Astrocyte of the cerebellum (primary cell): ENCODE measurements around the gene CMTM5.

Source experiments
- DNase-seq: peaks from one replicate; pipeline ENCODE4 v3.0.0-alpha.2; 2011; ENCODE audit warnings: low read depth
- H3K4me3 ChIP-seq: 2 replicates; pipeline ENCODE4 v1.5.1; 2011; ENCODE audit warnings: mild to moderate bottlenecking, low read depth, low read length, moderate library complexity
- CTCF ChIP-seq: IDR thresholded peaks from 2 replicates; pipeline ENCODE4 v1.5.1; 2012; ENCODE audit warnings: low read length, low read depth, moderate library complexity, mild to moderate bottlenecking; ENCODE audit errors: missing control alignments
- in situ Hi-C: cut with HindIII; loops from 2 replicates; pipeline ENCODE4 v1.10.0; 2017; ENCODE audit warnings: low sequenced_read_pairs

The CMTM5 gene

GRCh38 chr14:23403139-23403438, 26.2 kb downstream of the CMTM5 start:
- DNase-seq: no peak
- no peak overlapping the region for H3K4me3 ChIP-seq
- TF ChIP-seq CTCF: no peak
- in situ Hi-C loops: no loop called here

- no peak overlapping the region for H3K4me3 ChIP-seq
- in situ Hi-C loops: no loop called here
- DNase-seq: no peak
- no peak for TF ChIP-seq CTCF
Measured at GRCh38 chr14:23403908-23404307, 27.1 kb downstream of the CMTM5 start.

GRCh38 chr14:23404331-23404900, 27.6 kb downstream of the CMTM5 start:
- no peak for DNase-seq
- H3K4me3 ChIP-seq: no peak overlapping the region
- in situ Hi-C loops: no loop called here
- TF ChIP-seq CTCF: no peak

GRCh38 chr14:23405096-23405495, 28.2 kb downstream of the CMTM5 start:
- TF ChIP-seq CTCF: no peak
- in situ Hi-C loops: no loop called here
- DNase-seq: no peak
- H3K4me3 ChIP-seq: no peak overlapping the region

- in situ Hi-C loops: no loop called here
- TF ChIP-seq CTCF: no peak
- DNase-seq: no peak
- H3K4me3 ChIP-seq: no peak overlapping the region
Measured at GRCh38 chr14:23405516-23406025, 28.7 kb downstream of the CMTM5 start.

DNA sequence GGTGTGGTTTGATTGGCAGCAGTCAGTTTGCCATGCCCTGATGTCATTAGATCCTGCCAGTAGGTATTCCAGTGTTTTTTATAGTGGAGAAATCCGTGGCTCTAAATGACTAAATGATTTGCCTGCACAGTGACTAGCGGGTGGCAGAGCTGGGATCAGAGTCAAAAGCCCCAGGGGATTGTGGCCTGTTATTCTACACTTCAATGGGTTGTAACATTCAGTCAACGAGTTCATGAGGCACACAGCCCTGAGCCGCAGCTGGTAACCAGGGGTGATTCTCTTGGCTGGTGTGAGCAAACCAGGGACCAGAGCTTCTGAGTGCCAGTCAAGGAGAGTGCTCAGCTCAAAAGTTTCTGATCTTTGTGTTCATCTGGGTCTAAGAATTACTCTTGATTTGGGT, 29.4 kb downstream of the CMTM5 start:
- no peak for DNase-seq
- no peak overlapping the region for H3K4me3 ChIP-seq
- in situ Hi-C loops: no loop called here
- no peak for TF ChIP-seq CTCF
